GOT3 (cell line): ENCODE results near the gene AOC1.
"Not testable (repeated sequence)": the region's sequence is repeated elsewhere in the genome, so short reads cannot be mapped to it uniquely, and the experiment has no call there.

Source experiments
- DNase-seq: peaks from one replicate; lab custom pipeline; 2025; ENCODE audit warnings: mixed read lengths; lab: John Stamatoyannopoulos, UW

AOC1 gene, protein sequence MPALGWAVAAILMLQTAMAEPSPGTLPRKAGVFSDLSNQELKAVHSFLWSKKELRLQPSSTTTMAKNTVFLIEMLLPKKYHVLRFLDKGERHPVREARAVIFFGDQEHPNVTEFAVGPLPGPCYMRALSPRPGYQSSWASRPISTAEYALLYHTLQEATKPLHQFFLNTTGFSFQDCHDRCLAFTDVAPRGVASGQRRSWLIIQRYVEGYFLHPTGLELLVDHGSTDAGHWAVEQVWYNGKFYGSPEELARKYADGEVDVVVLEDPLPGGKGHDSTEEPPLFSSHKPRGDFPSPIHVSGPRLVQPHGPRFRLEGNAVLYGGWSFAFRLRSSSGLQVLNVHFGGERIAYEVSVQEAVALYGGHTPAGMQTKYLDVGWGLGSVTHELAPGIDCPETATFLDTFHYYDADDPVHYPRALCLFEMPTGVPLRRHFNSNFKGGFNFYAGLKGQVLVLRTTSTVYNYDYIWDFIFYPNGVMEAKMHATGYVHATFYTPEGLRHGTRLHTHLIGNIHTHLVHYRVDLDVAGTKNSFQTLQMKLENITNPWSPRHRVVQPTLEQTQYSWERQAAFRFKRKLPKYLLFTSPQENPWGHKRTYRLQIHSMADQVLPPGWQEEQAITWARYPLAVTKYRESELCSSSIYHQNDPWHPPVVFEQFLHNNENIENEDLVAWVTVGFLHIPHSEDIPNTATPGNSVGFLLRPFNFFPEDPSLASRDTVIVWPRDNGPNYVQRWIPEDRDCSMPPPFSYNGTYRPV

DNA sequence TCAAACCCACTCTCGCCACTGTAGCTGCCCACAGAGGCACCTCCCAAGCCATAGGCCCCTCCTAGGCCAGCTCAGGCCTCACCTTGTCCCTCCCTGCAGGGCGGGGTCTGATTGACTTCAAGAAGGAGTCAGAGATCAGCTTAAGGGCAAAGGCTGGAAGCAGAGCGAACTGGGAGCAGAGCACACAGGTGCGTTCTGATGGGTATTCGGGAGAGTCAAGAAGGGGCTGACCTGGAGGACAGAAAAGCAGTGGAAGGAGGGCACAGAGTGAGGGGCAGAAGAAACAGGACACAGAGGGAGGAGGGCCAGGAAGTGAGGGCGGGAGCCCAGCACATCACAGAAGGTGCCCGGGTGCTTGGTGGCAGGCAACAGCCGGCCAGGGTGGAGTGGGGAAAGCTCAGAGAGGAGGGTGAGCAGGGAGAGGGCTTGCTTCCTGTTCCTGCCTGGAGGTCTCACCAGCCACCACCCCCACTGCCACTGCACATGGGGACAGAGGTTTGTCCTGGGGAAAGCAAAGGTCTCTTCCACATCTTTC lies at the start of gene AOC1:
Gene AOC1, plus strand, starts transcription at position 147 of the 535 bp plus-strand sequence. CDS start 3,954 bp downstream, outside the sequence.
- DNase-seq, result no peak

DNA sequence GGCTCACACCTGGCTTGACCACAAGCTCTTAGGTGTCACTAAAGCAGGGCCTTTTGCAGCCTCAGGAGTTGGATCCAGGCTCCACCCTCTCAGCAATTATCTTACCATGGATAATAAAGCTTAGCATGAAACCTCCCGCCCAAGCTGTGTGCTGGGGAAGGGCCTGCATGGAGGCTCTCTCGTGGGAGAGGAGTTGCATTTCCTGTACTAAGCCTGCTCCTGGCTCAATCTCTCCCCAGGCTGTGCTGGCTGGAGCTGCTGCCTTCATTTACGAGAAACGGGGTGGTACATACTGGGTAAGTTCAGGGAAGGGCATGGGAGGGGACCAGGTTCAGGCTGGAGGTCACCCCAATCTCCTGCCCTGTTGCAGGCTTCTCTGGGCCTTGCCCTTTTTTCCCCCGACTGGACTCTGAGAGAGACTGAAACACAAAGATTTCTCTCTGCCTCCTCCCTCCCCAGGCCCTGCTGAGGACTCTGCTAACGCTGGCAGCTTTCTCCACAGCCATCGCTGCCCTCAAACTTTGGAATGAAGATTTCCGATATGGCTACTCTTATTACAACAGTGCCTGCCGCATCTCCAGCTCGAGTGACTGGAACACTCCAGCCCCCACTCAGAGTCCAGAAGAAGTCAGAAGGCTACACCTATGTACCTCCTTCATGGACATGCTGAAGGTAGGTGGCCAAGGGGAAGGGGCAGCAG lies 49.0 kb upstream of the AOC1 start:
- no peak for DNase-seq

DNA sequence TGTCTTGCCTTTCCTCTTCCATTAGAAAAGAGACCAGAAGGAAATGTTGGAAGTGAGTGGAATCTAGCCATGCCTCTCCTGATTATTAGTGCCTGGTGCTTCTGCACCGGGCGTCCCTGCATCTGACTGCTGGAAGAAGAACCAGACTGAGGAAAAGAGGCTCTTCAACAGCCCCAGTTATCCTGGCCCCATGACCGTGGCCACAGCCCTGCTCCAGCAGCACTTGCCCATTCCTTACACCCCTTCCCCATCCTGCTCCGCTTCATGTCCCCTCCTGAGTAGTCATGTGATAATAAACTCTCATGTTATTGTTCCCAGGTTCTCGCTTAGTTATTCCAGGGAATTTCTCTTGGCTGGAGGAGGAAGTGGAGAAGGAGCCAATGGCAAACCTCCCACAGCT lies 47.5 kb upstream of the AOC1 start:
- DNase-seq, result no peak

DNA sequence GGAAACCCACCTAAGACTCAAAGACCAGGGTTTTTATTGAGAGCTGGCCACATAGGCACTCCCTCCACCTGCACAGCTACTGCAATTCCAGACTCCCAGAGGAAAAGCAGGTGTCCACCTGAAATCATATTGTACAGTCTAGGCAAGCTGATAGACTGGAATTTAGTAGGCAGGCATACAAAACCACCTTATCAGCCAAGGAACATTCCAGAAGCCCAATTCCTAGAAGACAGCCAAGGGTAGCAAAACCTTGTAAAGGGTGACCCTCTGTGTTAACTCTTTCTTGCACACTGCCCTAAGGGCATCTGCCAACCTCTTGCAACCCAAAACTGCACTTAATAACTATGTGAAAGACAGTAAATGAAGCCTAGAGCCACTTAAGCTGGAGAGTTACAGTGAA lies 46.5 kb upstream of the AOC1 start:
- no peak for DNase-seq

DNA sequence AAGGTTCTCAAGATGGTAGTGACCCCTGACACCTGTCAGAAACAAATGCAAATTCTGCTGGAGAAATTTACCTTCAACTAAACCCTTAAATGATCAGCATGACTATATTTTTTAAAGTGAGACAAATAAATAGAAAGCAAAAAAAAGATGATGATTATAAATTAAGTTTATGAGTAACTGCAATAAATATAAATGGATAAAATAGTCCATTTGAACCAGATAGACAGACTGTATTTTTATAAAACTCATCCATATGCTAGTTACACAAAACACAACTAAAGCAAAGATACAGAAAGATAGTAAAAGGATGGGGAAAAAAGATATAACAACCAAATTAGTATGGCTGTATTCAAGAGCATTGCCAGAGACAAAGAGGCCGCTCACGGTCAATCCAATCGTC lies 45.9 kb upstream of the AOC1 start:
- no peak for DNase-seq

DNA sequence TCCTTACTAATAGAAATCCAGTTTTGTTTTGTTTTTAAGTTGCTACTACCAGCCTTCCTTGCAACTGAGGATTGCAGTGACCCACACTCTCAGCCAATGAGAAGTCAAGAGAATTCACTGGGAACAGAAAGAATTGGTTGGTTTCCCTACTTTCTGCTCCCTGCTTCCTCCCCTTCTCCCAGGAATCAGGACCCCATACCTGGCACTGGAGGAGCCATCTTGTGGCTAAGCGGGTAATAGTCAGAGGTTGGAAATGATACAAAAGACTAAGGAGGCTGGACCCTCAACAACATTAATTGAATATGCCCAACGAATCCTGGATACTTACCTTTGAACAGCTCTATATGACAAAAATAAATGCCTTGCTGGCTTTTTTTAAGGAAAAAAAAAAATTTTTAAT lies 45.5 kb upstream of the AOC1 start:
- no peak for DNase-seq

DNA sequence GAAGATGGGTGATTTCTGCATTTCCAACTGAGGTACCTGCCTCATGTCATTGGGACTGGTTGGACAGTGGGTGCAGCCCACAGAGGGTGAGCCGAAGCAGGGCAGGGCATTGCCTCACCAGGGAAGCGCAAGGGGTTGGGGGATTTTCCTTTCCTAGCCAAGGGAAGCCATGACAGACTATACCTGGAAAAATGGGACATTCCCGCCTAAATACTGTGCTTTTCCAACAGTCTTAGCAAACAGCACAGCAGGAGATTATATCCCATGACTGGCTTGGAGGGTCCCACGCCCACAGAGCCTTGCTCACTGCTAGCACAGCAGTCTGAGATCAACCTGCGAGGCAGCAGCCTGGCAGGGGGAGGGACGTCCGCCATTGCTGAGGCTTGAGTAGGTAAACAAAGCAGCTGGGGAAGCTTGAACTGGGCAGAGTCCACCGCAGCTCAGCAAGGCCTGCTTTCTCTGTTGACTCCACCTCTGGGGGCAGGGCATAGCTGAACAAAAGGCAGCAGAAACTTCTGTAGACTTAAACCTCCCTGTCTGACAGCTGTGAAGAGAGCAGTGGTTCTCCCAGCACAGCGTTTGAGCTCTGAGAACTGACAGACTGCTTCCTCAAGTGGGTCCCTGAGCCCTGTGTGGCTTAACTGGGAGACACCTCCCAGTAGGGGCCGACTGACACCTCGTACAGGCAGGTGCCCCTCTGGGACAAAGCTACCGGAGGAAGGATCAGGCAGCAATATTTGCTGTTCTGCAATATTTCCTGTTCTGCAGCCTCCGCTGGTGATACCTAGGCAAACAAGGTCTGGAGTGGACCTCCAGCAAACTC lies 44.5 kb upstream of the AOC1 start:
- DNase-seq, result not testable (repeated sequence)

DNA sequence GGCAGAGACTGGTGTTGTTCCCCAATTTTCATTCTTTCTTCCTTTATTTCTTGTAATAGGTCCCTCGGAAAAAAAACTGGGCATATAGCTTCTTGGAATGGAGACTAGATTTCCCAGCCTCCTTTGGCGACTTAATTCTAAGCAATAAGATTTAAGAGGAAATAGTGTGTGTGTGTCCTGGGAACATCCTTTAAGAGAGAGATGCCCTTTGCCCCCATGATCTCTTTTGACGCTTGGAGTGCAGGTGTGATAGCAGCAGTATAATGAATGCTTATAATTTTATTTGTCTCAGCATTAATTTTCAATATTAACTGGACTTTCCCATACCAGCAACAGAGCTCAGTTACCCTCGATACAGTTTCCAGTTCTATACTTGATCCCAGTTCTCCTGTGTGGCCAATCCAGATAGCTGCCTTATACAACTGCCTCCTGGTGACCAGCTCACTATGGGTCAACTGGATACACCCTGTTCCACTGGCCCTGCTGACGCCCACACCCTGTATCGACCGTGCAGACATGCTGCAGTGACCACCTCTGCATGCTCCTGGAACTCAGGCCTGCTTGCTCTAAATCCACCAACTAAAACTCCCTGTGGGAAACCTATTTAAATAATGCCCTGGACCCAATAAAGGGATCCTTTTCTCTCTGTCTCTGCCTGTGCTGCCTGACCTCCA lies 37.9 kb upstream of the AOC1 start:
- DNase-seq, result no peak

DNA sequence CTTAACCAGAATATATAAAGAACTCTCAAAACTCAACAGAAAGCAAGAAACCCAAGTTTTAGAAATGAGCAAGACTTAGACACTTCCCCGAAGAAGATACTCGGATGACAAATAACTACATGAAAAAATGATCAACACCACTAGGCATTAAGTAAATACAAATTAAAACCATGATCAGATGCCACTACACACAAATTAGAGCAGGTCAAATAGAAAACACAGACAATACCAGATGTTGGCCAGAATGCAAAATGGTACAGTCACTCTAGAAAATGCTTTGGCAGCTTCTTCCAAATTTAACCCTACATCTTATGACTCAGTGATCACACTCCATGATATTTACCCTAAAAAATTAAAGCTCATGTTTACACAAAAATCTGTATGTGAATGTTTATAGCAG lies 33.3 kb upstream of the AOC1 start:
- no peak for DNase-seq

DNA sequence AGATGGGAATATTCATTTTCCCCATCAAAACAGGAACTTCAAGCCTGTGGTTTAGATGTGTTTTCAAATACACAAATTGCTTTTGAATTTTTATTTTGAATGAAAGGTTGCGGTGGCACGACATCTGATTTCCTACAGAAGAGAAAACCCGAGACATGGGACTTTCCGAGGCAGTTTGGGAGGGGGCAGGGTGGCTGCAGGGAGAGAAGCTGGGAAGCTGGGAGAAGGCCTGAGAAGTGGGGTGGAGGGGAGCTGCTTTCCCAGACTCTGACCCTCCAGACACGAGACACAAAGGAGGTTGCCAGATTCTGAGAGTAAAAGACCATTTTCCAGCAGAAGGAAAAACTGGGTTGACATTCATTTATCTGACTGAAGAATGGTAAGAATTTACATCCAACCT lies 32.2 kb upstream of the AOC1 start:
- DNase-seq, result no peak

DNA sequence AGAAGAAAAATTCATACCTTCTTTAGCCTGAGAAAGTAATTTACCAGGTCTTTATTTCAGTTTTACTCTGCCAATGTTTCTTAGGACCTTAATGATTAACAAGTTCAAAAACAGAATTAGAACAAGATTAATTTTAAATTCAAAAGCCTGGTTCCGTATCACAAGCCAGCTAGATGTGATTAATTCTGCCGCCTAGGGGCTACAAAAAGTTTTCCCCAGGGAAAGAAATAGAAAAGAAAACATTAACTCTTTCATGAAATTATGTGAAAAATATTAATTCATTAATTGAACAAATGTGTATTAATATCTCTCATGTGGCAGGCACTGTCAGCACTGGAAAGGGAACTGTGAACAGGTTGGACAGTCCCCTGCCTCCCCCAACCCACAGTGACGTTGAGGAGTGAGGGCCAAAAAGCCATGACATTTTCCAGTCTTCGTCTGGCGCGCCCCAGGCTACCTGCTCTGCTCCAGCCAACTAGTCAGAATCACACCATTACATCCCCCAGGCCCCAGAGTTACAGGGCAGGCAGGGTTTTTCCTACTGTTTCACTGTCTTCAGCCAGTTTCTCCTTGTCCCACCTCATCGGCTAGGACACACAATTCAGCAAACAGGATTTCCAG lies 31.6 kb upstream of the AOC1 start:
- no peak for DNase-seq

DNA sequence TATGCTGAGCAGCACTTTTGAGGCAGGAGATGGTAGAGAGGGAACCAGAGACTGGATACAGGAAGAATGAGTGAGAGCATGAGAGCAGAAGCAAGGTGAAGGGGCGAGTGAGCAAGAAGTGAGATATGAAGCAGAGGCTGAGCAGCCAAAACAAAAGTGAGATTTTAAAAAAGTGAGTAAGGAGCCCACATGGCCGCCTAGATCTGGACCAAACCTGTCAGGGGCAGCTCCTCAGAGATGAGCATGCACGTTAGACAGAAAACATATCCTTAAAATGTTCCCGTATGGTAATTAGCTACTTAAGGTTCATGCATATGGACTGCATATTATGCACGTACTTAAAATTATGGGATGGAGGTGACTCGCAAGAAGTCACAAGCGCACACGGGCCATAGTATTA lies 29.3 kb upstream of the AOC1 start:
- no peak for DNase-seq

DNA sequence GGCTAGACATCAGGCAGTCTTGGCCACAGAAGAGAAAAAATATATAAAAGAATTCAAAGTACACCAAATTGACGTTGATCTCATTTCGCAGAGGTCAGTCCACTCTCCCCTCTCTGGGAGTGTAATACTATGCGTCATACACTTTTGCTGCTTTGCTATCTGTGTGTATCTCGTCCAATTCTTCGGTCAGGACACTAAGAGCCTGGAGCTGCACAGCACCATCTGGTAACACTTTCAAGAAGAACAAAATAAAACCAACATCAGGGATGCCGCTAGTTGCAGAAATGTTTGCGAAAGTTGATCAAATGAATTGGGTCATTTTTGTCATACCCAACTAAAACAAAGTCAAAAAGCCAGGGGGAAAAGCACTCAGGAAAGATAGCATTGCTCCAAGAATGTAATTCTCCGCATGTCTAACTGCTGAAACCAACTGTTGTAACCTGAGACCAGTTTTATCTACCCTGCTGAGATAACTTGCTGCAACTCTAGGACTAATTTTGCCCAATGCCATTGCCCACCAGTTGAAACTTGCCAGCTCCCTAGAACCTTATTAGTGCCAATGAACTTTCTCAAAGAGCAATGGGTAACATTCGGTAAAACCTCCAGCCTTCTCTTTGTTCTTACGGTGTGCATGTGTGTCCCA lies 28.7 kb upstream of the AOC1 start:
- DNase-seq, result no peak

DNA sequence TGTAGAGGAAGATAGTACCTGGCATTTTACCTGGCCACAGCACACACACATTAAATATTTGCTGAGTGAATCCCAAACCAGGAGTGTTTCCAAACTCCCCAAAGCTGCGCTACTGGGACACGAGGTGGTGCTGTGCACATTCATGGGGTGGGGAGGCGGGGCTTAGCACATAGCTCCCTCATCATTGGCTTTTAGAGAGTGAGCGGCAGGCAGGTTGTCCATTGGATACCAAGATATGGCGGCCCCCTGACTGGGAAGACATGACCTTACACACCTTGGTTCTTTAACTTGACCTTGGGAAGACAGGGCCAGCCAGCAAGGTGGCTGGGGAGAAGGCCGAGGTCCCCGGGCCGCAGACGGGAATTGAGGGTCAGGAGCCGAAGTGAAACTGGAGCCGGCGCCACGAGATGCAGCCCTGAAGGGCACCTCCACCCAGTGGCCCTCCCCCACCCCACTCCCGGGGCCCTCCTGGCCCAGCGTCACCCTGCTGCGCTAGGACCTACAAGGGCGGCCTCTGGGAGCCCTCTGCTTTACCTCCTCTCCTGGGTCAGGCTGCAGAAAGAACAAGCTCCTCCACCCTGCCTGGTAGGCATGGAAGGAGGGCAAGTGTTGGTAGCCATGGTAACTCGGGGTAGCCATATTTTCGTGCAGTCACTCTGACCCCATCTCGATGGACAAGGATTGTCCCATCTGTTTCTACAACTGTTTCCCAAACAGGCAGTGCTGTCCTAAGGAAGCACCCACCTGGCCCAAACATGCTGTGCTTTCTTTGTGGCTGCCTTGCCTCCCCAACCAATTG lies 27.7 kb upstream of the AOC1 start:
- no peak for DNase-seq

DNA sequence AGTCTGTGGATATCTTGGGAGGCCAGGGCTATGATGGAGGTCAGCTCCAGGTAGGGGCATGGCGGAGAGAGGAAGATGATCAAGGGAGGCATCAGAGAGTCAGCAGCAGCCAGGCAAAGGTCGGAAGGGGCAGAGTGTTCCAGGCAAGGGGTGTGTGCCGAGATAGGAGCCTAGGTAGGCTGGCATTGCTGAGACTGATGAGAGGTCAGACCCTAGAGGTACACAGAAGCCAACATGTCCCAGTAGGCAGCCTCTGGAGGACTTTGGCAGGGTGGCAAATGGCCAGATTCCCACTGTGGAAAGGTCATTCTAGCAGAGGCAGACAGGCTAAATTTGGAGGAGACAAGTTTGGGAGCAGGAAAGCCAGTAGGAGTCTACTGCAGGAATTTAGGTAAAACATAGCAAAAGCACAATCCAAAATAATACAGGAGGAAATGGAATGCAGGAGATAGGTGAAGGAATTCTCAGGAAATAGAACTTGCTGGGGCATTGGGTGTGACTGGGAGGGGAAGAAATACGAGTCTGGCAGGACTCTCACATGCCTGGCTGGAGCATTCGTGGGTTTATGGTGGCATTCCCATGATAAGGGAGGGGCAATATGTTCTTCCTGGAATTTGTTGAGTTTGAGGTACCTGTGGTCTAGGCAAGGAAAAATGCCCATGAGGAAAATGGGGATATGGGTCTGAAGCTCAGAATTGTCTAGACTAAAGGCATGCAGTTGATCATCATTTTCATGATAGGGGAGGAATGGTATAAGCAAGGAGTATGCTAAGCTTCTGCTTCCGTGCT lies 26.1 kb upstream of the AOC1 start:
- no peak for DNase-seq

DNA sequence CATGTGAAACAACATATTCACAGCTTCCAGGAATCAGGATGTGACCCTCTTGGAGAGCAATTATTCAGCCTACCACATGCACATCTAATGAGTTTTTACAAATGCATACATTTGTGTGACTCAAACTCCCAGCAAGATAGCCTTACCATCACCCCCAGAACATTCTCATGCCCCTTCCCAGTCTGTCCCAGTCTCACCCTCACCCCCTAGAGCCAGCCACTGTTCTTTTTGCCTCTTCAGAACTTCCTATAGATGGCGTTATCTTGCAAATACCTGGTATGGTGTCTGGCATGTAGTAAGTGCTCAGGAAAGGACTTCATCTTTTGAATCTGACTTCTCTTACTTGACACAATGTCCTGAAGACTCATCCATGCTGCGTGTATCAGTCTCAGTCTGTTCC lies 23.9 kb upstream of the AOC1 start:
- DNase-seq, result no peak

DNA sequence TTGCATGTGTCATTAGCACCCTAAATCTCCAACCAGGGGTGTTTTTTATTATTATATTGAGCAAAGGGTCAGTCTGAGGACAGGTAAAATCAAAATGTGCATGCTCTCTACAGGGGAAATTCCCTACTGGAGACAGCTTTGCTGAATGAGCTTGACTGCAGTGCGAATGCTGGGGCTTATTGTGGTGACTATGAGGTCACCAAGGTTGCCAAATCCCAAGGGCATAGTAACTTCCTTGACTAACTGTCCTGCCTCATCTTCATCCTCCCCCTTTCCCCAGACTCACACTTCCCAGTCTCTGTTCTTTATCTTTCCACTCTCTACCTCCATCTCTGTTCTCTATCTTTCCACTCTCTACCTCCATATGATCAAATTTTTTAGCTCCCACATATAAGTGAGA lies 22.9 kb upstream of the AOC1 start:
- DNase-seq, result no peak

DNA sequence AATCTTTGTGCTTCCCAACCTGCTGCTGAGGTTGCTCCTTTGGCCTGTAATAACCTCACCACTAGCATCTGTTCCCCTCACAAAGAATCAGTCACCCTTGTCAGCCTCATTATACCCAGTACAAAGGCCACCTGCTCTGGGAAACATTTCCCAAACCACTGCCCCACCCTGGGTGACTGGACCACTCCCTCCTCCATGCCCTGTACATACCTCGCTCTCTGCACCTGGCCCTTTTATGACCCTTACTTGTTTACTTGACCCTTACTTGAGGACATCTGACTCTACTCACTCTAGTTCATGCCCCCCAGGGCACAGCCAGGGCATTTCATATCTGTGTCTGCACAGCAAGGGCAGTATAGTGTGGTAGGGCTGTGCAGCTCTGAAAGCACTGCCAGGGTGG lies 21.4 kb upstream of the AOC1 start:
- DNase-seq, result no peak

DNA sequence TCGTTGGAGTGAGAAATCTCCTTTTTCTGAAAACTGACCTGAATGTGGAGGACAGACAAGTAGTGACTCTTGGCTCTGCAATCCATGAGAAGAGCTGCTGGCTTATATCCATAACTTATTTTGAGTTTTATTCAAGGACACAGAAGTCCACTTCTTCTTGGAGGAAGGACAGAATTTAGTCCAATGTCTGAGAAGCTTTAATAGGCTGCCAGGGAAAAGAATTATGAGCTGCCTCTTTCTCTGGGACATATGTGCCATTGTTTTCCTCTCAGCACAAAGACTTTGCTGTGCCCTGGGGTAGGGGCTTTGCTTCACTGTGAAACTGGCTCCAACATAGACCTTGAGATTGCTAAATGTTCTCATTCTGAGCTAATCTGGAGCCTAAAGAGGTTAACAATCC lies 20.5 kb upstream of the AOC1 start:
- DNase-seq, result no peak
